WTC11 (cell line): ENCODE data around the gene ITPRID1. TPM values are rescaled to one million over a fixed set of nuclear protein-coding genes. Genes with fewer than 3 reads are reported as not detected.

Experiments
- ATAC-seq: fragments of 200-7000 bp; cut with Tn5 transposase; 2 replicates; pipeline ENCODE4 v1.10.0; 2021; ENCODE audit warnings: mild to moderate bottlenecking, moderate library complexity
- CTCF ChIA-PET: fragments of 300-600 bp; sonication (Branson Sonifier 250); formaldehyde crosslinking; loops from one replicate; lab custom pipeline; 2021; ENCODE audit warnings: antibody characterized with exemption; lab: Charles Lee
- POLR2A ChIA-PET: fragments of 350-600 bp; sonication (Branson Sonifier 250); formaldehyde crosslinking; loops from one replicate; lab custom pipeline; 2021; ENCODE audit warnings: antibody characterized with exemption; lab: Charles Lee
- DNase-seq: peaks from one replicate; pipeline ENCODE4 v3.0.0; 2021; ENCODE audit warnings: low spot score
- H3K27ac Mint-ChIP-seq: 2 replicates; pipeline ENCODE4 v1.8.0; 2021; ENCODE audit warnings: mixed read lengths
- H3K27me3 Mint-ChIP-seq: 2 replicates; pipeline ENCODE4 v1.8.0; 2021; ENCODE audit warnings: low read depth, mild to moderate bottlenecking, moderate library complexity, mixed read lengths
- H3K36me3 Mint-ChIP-seq: 2 replicates; pipeline ENCODE4 v1.8.0; 2021; ENCODE audit warnings: mixed read lengths
- H3K4me1 Mint-ChIP-seq: 2 replicates; pipeline ENCODE4 v1.8.0; 2022; ENCODE audit warnings: mixed read lengths
- H3K4me3 Mint-ChIP-seq: 2 replicates; pipeline ENCODE4 v1.8.0; 2021; ENCODE audit warnings: mild to moderate bottlenecking, moderate library complexity, mixed read lengths
- H3K9me3 Mint-ChIP-seq: 2 replicates; pipeline ENCODE4 v1.8.0; 2021; ENCODE audit warnings: mixed read lengths
- AFF4 ChIP-seq: sonication (generic); formaldehyde crosslinking; IDR thresholded peaks from 2 replicates; pipeline ENCODE4 v1.8.1; 2023; ENCODE audit warnings: mild to moderate bottlenecking, missing genetic modification reagents, borderline replicate concordance
- CBFB ChIP-seq: sonication (generic); formaldehyde crosslinking; IDR thresholded peaks from 2 replicates; pipeline ENCODE4 v1.8.1; 2022; ENCODE audit warnings: mild to moderate bottlenecking, low read depth, missing genetic modification reagents
- ELF4 ChIP-seq: sonication (generic); formaldehyde crosslinking; IDR thresholded peaks from 2 replicates; pipeline ENCODE4 v1.8.1; 2022; ENCODE audit warnings: low read depth, mild to moderate bottlenecking, moderate library complexity, missing genetic modification reagents
- GRHL2 ChIP-seq: fragments of 250-450 bp; sonication (Bioruptor Pico); IDR thresholded peaks from 2 replicates; pipeline ENCODE4 v1.8.0; 2022; ENCODE audit warnings: mild to moderate bottlenecking, moderate library complexity; ENCODE audit not compliant: insufficient replicate concordance, severe bottlenecking
- JAZF1 ChIP-seq: fragments of 250-450 bp; sonication (Bioruptor Pico); IDR thresholded peaks from 2 replicates; pipeline ENCODE4 v1.9.0; 2021; ENCODE audit warnings: moderate library complexity, mild to moderate bottlenecking, inconsistent platforms
- SMAD3 ChIP-seq: sonication (generic); formaldehyde crosslinking; IDR thresholded peaks from 2 replicates; pipeline ENCODE4 v1.8.0; 2022; ENCODE audit warnings: missing genetic modification reagents, mild to moderate bottlenecking, borderline replicate concordance
- SMAD4 ChIP-seq: sonication (generic); formaldehyde crosslinking; IDR thresholded peaks from 2 replicates; pipeline ENCODE4 v1.8.0; 2022; ENCODE audit warnings: mild to moderate bottlenecking, missing genetic modification reagents
- SOX15 ChIP-seq: fragments of 250-450 bp; sonication (Bioruptor Pico); IDR thresholded peaks from 2 replicates; pipeline ENCODE4 v1.9.0; 2021; ENCODE audit warnings: mild to moderate bottlenecking
- ZNF219 ChIP-seq: sonication (generic); formaldehyde crosslinking; IDR thresholded peaks from 2 replicates; pipeline ENCODE4 v1.8.0; 2023; ENCODE audit warnings: missing genetic modification reagents, mild to moderate bottlenecking, borderline replicate concordance
- ZNF281 ChIP-seq: sonication (generic); formaldehyde crosslinking; IDR thresholded peaks from 2 replicates; pipeline ENCODE4 v1.8.0; 2023; ENCODE audit warnings: mild to moderate bottlenecking, missing genetic modification reagents
- ZNF423 ChIP-seq: fragments of 250-450 bp; sonication (Bioruptor Pico); IDR thresholded peaks from 2 replicates; pipeline ENCODE4 v2.1.2; 2022; ENCODE audit warnings: mild to moderate bottlenecking, moderate library complexity
- ZNF532 ChIP-seq: fragments of 250-450 bp; sonication (Bioruptor Pico); IDR thresholded peaks from 2 replicates; pipeline ENCODE4 v1.9.0; 2021; ENCODE audit warnings: mild to moderate bottlenecking, borderline replicate concordance
- ZSCAN18 ChIP-seq: fragments of 250-450 bp; sonication (Bioruptor Pico); IDR thresholded peaks from 2 replicates; pipeline ENCODE4 v2.1.2; 2022; ENCODE audit warnings: mild to moderate bottlenecking, moderate library complexity
- total RNA-seq: library from RNA; stranded (reverse); gene quantifications from 3 replicates; pipeline ENCODE4 v1.2.3, GENCODE V29; 2021
- TF ChIP-seq, protein P1 (sequence below): sonication (generic); formaldehyde crosslinking; IDR thresholded peaks from 2 replicates; pipeline ENCODE4 v1.8.0; 2022; ENCODE audit warnings: mild to moderate bottlenecking, missing genetic modification reagents
- TF ChIP-seq, protein P2 (sequence below): sonication (generic); formaldehyde crosslinking; IDR thresholded peaks from 2 replicates; pipeline ENCODE4 v1.8.0; 2022; ENCODE audit warnings: missing genetic modification reagents

ITPRID1 gene
- total RNA-seq, 1 experiment from 2014 or later: 0.98 TPM

- no peaks in the 10 kb centered on the region for H3K9me3 Mint-ChIP-seq
- ATAC-seq: peak; percentile 40
These were observed 49.6 kb downstream of the ITPRID1 start for GRCh38 chr7:31563522-31563921.

GRCh38 chr7:31563951-31564350 is 50.1 kb downstream of the ITPRID1 start:
- Mint-ChIP-seq H3K4me1 (peaks cover 33% of the 10 kb centered on the region), H3K4me3 (no peak overlapping the region), H3K9me3 (no peaks in the 10 kb centered on the region), H3K36me3 (no peaks in the 10 kb centered on the region), H3K27ac (no peak overlapping the region), H3K27me3 (peaks cover 25% of the 10 kb centered on the region)
- no peak for DNase-seq
- no peak for TF ChIP-seq SMAD3 (CRISPR knock-in tag)
- no peak for TF ChIP-seq AFF4 (CRISPR knock-in tag)
- TF ChIP-seq, protein P1, sequence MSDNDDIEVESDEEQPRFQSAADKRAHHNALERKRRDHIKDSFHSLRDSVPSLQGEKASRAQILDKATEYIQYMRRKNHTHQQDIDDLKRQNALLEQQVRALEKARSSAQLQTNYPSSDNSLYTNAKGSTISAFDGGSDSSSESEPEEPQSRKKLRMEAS (CRISPR knock-in tag): no peak
- TF ChIP-seq ZNF532 (CRISPR knock-in tag): no peak
- no peak for TF ChIP-seq ZNF219
- no peak for TF ChIP-seq JAZF1
- TF ChIP-seq ZSCAN18: no peak
- no peak for TF ChIP-seq ELF4
- TF ChIP-seq SMAD4 (CRISPR knock-in tag): no peak
- no peak for TF ChIP-seq SOX15
- TF ChIP-seq, protein P2, sequence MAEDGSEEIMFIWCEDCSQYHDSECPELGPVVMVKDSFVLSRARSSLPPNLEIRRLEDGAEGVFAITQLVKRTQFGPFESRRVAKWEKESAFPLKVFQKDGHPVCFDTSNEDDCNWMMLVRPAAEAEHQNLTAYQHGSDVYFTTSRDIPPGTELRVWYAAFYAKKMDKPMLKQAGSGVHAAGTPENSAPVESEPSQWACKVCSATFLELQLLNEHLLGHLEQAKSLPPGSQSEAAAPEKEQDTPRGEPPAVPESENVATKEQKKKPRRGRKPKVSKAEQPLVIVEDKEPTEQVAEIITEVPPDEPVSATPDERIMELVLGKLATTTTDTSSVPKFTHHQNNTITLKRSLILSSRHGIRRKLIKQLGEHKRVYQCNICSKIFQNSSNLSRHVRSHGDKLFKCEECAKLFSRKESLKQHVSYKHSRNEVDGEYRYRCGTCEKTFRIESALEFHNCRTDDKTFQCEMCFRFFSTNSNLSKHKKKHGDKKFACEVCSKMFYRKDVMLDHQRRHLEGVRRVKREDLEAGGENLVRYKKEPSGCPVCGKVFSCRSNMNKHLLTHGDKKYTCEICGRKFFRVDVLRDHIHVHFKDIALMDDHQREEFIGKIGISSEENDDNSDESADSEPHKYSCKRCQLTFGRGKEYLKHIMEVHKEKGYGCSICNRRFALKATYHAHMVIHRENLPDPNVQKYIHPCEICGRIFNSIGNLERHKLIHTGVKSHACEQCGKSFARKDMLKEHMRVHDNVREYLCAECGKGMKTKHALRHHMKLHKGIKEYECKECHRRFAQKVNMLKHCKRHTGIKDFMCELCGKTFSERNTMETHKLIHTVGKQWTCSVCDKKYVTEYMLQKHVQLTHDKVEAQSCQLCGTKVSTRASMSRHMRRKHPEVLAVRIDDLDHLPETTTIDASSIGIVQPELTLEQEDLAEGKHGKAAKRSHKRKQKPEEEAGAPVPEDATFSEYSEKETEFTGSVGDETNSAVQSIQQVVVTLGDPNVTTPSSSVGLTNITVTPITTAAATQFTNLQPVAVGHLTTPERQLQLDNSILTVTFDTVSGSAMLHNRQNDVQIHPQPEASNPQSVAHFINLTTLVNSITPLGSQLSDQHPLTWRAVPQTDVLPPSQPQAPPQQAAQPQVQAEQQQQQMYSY (CRISPR knock-in tag): no peak
- TF ChIP-seq ZNF281 (CRISPR knock-in tag): no peak
- ATAC-seq: no peak
- ChIA-PET CTCF (no interaction called here), POLR2A (no interaction called here)

More at GRCh38 chr7:31563522-31563921, 49.6 kb downstream of the ITPRID1 start:
- POLR2A ChIA-PET: no interaction called here
- no peak overlapping the region for H3K4me3 Mint-ChIP-seq
- DNase-seq: no peak
- no peaks in the 10 kb centered on the region for H3K36me3 Mint-ChIP-seq
- H3K27ac Mint-ChIP-seq: no peak overlapping the region
- TF ChIP-seq SMAD4 (CRISPR knock-in tag): no peak
- no peak for TF ChIP-seq ZNF423 (CRISPR knock-in tag)
- TF ChIP-seq CBFB: no peak
- no peak for TF ChIP-seq GRHL2 (CRISPR knock-in tag)
- H3K4me1 Mint-ChIP-seq: peaks cover 33% of the 10 kb centered on the region
- peaks cover 25% of the 10 kb centered on the region for H3K27me3 Mint-ChIP-seq
- CTCF ChIA-PET: interaction anchor here (0.6 to 1.0 kb wide), 2 partner anchors 64 to 120 kb away, joined by 3 to 4 read pairs; no protein-coding TSS in a partner anchor
